Brain microvascular endothelial cell (primary cell): Measurements from ENCODE around the gene NDUFS2.

Experiments used
- DNase-seq: peaks from one replicate; pipeline ENCODE4 v3.0.0-alpha.2; 2020
- H3K27ac ChIP-seq: fragments of 250-450 bp; sonication (Bioruptor Pico); 2 replicates; pipeline ENCODE4 v1.5.1; 2020; ENCODE audit warnings: mild to moderate bottlenecking, moderate library complexity
- H3K27me3 ChIP-seq: fragments of 250-450 bp; sonication (Bioruptor Pico); replicated peaks from 2 replicates; pipeline ENCODE4 v1.5.1; 2020; ENCODE audit warnings: mild to moderate bottlenecking
- H3K36me3 ChIP-seq: fragments of 250-450 bp; sonication (Bioruptor Pico); replicated peaks from 2 replicates; pipeline ENCODE4 v1.5.1; 2020; ENCODE audit warnings: mild to moderate bottlenecking
- H3K4me3 ChIP-seq: 2 replicates; pipeline ENCODE4 v1.5.1; 2011; ENCODE audit warnings: low read depth, mild to moderate bottlenecking, control low read depth, low read length, moderate library complexity
- CTCF ChIP-seq: IDR thresholded peaks from 2 replicates; pipeline ENCODE4 v1.5.1; 2011; ENCODE audit warnings: low read depth, mild to moderate bottlenecking, moderate library complexity, low read length, control low read depth, inconsistent platforms; ENCODE audit errors: missing control alignments
- in situ Hi-C: cut with HindIII; loops from 2 replicates; pipeline ENCODE4 v1.10.0; 2017; ENCODE audit warnings: low sequenced_read_pairs, low pct_ligation_motif_present

Gene NDUFS2

GRCh38 chr1:161259765-161260164, 57.6 kb downstream of the NDUFS2 start:
- H3K27ac ChIP-seq: no peak overlapping the region
- no peak overlapping the region for H3K4me3 ChIP-seq
- no peak for DNase-seq
- no peak for TF ChIP-seq CTCF
- in situ Hi-C loops: no loop called here
- peaks cover 33% of the 10 kb centered on the region for H3K27me3 ChIP-seq
- H3K36me3 ChIP-seq: no peaks in the 10 kb centered on the region

GRCh38 chr1:161260376-161261260, 58.5 kb downstream of the NDUFS2 start:
- H3K4me3 ChIP-seq: no peak overlapping the region
- TF ChIP-seq CTCF: no peak
- in situ Hi-C loops: no loop called here
- H3K36me3 ChIP-seq: no peaks in the 10 kb centered on the region
- H3K27ac ChIP-seq: no peak overlapping the region
- H3K27me3 ChIP-seq: peaks cover 33% of the 10 kb centered on the region
- DNase-seq: no peak

- no peak for DNase-seq
- H3K27ac ChIP-seq: no peak overlapping the region
- in situ Hi-C loops: no loop called here
- peaks cover 33% of the 10 kb centered on the region for H3K27me3 ChIP-seq
- no peak for TF ChIP-seq CTCF
- no peak overlapping the region for H3K4me3 ChIP-seq
- H3K36me3 ChIP-seq: no peaks in the 10 kb centered on the region
These were observed 59.4 kb downstream of the NDUFS2 start for GRCh38 chr1:161261261-161262235.
